22Rv1 (cell line): ENCODE data around the gene PMM2.

Experiments
- ZFX ChIP-seq: fragments of 450-650 bp; IDR thresholded peaks from 2 replicates; pipeline ENCODE4 v1.6.1; 2017; ENCODE audit warnings: antibody characterized with exemption, borderline replicate concordance
- TF ChIP-seq, protein P1 (sequence below): fragments of 450-650 bp; IDR thresholded peaks from 2 replicates; pipeline ENCODE4 v1.5.1; 2017; ENCODE audit warnings: mild to moderate bottlenecking

DNA sequence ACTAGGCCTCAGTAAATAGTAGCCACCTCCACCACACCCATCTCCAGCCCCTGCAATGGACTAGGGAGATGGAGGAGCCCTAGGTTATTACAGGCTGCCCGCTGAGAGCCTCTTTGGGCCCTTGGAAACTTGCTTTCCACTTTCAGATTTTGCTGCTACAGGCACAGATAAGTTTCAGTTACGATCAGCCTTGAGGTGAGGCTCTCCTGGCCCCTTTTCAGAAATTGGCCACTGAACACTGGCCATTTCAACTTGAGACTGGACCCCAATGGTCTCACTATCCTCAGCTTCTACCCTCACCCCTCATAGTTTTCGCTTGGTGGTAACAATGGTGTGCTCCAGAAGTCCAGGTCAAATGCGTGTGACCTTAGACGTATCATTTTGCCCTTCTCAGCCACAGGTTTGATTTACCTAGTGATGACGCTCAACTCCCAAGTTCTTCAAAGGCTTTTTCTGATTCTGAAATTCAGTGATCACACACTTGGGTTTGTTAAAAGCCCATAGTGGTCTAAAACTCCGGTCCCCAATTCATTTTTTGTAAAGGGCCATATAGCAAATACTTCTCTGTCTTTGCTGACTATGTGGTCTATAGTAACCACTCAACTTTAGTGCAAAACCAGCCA lies 1.0 kb downstream of the PMM2 start:
- TF ChIP-seq, protein P1, sequence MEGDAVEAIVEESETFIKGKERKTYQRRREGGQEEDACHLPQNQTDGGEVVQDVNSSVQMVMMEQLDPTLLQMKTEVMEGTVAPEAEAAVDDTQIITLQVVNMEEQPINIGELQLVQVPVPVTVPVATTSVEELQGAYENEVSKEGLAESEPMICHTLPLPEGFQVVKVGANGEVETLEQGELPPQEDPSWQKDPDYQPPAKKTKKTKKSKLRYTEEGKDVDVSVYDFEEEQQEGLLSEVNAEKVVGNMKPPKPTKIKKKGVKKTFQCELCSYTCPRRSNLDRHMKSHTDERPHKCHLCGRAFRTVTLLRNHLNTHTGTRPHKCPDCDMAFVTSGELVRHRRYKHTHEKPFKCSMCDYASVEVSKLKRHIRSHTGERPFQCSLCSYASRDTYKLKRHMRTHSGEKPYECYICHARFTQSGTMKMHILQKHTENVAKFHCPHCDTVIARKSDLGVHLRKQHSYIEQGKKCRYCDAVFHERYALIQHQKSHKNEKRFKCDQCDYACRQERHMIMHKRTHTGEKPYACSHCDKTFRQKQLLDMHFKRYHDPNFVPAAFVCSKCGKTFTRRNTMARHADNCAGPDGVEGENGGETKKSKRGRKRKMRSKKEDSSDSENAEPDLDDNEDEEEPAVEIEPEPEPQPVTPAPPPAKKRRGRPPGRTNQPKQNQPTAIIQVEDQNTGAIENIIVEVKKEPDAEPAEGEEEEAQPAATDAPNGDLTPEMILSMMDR, result no peak
- TF ChIP-seq ZFX, result no peak
